Adrenal gland (tissue), 12 donors: ENCODE measurements around the gene VGLL4. TPM values are rescaled to one million over a fixed set of nuclear protein-coding genes. Genes with fewer than 3 reads are reported as not detected.

Source experiments
- DNase-seq, 7 donors: peaks; one replicate each; pipeline ENCODE4 v3.0.0-alpha.2; 2019 to 2020
- H3K27ac ChIP-seq, 5 donors: fragments of 200-600 bp; sonication (generic) in 4 of 5; 1 replicate in 3 of 5; 2 replicates in 2 of 5; pipeline versions ENCODE4 v1.5.1 to v1.8.0; 2016 to 2020; ENCODE audit warnings: mild to moderate bottlenecking in 1 of 5
- H3K27me3 ChIP-seq: fragments of 200-600 bp; 2 replicates; pipeline ENCODE4 v1.8.0; 2021
- H3K36me3 ChIP-seq, 2 donors: fragments of 200-600 bp; replicated peaks in 1 of 2; 1 replicate in 1 of 2; 2 replicates in 1 of 2; pipeline versions ENCODE4 v1.5.1 to v1.8.0; 2018 to 2022
- H3K4me1 ChIP-seq, 2 donors: fragments of 200-600 bp; replicated peaks in 1 of 2; 1 replicate in 1 of 2; 2 replicates in 1 of 2; pipeline versions ENCODE4 v1.5.1 to v1.8.0; 2018 to 2021
- H3K4me3 ChIP-seq, 4 donors: fragments of 200-600 bp; sonication (generic) in 3 of 4; one replicate each; pipeline ENCODE4 v1.5.1; 2016 to 2018
- H3K9me3 ChIP-seq, 3 donors: fragments of 200-600 bp; sonication (generic) in 1 of 3; replicated peaks in 1 of 3; 1 replicate in 2 of 3; 2 replicates in 1 of 3; pipeline versions ENCODE4 v1.5.1 to v1.8.0; 2016 to 2021
- CTCF ChIP-seq, 6 experiments: fragments of 450-650 bp in 4 of 6; fragments of 200-600 bp in 2 of 6; sonication (generic) in 1 of 6; IDR thresholded peaks; 1 replicate in 5 of 6; 2 replicates in 1 of 6; pipeline versions ENCODE4 v1.5.1 to v1.8.0; 2016 to 2021; ENCODE audit warnings: antibody characterized with exemption in 6 of 6, mild to moderate bottlenecking in 2 of 6, moderate library complexity in 1 of 6
- POLR2A ChIP-seq, 2 donors: fragments of 450-650 bp; IDR thresholded peaks; one replicate each; pipeline ENCODE4 v1.6.1; 2017; ENCODE audit warnings: antibody characterized with exemption in 2 of 2, mild to moderate bottlenecking in 2 of 2, moderate library complexity in 1 of 2
- WGBS, 4 donors: extraction: QIAGEN DNeasy Blood & Tissue Kit in 2 of 4; methylation state at CpG; one replicate each; pipeline versions ENCODE4 v1.1.5 to v1.1.7; 2013 to 2017; 5-methylcytosine and 5-hydroxymethylcytosine counted together
- intact Hi-C, 2 donors: fragments of 100-400 bp; cut with DNase I; formaldehyde crosslinking; loops; one replicate each; pipeline versions ENCODE4 v1.14.1 to v1.15.0; 2022 to 2023
- polyA plus RNA-seq, 3 donors: library from polyadenylated mRNA; stranded (reverse); fragments of 200-250 nt in 2 of 3; fragments of 350-450 nt in 1 of 3; fragmentation: Illumina TruSeq in 1 of 3; extraction: RNeasy Lipid Tissue Mini Kit (QIAGEN cat#74804) in 1 of 3; gene quantifications; one replicate each; pipeline ENCODE4 v1.2.3, GENCODE V29; 2013 to 2014
- total RNA-seq, 9 donors: library from RNA; depleted of rRNA in 4 of 9; stranded (reverse); fragments of >200 nt in 4 of 9; fragments of 120-200 nt in 1 of 9; fragmentation: NEBNext Ultra II Directional in 1 of 9; extraction: Animal tissue kit (Norgen Biotek cat#: 25700) in 1 of 9; gene quantifications; one replicate each; pipeline versions ENCODE4 v1.1.0 to v1.2.4, GENCODE V29; 2013 to 2023
- donor health status: healthy with polysubstance abuse.
- donor health status: Bipolar disorder and iron deficiency.
- donor health status: DM: yes; HTN: yes; CAD: no.
- donor health status: DM: no; HTN: no; CAD: no.
- donor health status: DM: no; HTN: no; CAD: no.
- donor health status: DM: yes; HTN: yes; CAD: no.

The VGLL4 gene
- total and polyA plus RNA-seq, 12 donors: 38.3 to 153 (median 86.4) TPM

DNA sequence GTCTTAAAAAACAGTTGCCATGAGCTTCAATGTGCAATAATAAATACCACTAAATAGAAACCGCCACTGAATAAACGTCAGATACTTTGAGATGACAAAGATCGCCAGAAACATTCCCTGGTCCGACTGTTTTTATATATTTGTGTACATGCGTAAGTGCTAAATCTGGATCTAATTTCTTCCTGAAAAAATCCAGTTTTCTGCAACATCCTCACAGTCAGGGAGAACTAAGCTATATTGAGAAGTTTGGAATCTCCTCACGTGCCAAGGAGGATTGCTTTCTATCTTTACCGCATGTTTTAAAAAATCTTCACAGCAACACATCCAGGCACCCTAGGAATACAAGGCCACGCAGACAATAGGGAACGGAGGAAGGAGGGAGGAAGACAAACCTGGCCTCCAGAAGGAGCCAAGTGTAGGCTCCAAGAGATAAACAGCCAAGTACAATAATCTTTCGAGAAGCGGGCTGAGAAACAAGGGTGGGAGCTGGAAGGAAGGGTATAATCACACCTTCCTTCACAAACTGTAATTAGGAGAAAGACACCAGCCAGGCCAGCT, 5.7 kb downstream of the VGLL4 start:
- H3K9me3 ChIP-seq: no peaks in the 10 kb centered on the region
- intact Hi-C loops: no loop called here
- TF ChIP-seq CTCF (IDR thresholded peaks at IDR 0.05) (no peak), POLR2A (IDR thresholded peaks at IDR 0.05) (no peak)
- H3K4me3 ChIP-seq: peak overlapping the region in 1 of 4 donors; percentile 37
- no peaks in the 10 kb centered on the region for H3K27me3 ChIP-seq
- no peak for DNase-seq
- WGBS, 4 donors: 15 to 25% (median 24%) methylated on average over 11 of the region's 11 CpGs
- peaks cover 59 to 85% of the 10 kb centered on the region in 2 donors for H3K4me1 ChIP-seq
- H3K36me3 ChIP-seq: no peaks in the 10 kb centered on the region
- peak overlapping the region in 4 of 5 donors; percentile 4 to 94 (median 69) for H3K27ac ChIP-seq

DNA sequence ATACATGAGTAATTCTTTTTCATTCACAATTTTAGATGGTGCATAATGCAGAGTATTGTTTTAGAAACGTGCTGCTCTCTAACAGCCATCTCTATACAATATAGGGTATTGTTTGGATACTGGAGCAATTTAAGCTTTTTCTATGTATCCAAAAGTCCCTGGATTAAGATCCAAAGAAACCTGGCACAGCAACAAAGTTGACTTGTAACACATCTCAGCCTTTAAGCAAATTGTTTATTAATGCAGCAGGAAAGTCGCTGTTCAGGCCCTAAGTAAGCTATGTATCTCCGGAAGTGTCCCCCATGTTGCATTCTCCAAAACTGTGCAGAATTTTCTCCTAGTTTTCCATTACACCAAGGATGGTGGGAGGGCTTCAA, 7.3 kb downstream of the VGLL4 start:
- Histone ChIP-seq H3K9me3 (no peaks in the 10 kb centered on the region), H3K4me3 (no peak overlapping the region), H3K27me3 (no peaks in the 10 kb centered on the region), H3K4me1 (peaks cover 74 to 100% of the 10 kb centered on the region in 2 donors), H3K27ac (no peak overlapping the region), H3K36me3 (no peaks in the 10 kb centered on the region)
- intact Hi-C loops: no loop called here
- WGBS, 4 donors: 66 to 78% (median 70%) methylated on average over 3 of the region's 3 CpGs
- TF ChIP-seq POLR2A (IDR thresholded peaks at IDR 0.05): no peak
- TF ChIP-seq CTCF (IDR thresholded peaks at IDR 0.05): no peak
- DNase-seq: no peak

DNA sequence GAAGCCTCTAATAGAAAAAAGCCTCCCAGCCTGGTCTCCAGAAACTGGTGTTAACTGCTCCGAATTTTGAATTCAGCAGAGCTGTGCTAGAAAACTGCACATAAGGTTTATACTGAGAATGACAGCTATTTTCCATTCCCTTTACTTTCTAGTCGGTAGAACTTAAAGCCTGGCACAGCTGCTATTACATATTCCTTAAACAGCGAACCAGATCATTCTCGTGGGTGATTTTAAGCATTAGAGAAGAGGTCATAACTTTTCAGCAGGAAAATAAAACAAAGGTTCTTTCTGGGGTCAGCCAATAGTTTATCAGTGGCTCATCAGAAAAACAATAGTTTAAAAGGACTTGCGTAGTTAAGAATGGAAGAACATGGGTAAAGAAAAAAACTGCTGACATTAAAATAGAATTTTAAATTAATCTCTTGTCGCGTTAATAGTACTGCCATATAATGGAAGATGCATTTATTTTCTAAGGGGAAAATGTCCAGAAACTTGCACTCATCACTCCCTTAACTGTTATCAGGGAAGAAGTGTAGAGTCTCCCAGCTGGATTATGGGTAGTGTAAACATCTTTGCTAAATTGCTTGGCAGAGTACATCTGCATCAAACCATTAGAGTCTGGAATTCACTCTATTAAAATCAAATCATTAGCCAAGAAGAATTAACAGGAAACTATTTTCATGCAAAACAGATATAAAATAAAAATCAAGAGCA, 7.9 kb downstream of the VGLL4 start:
- DNase-seq: no peak
- Histone ChIP-seq H3K9me3 (no peaks in the 10 kb centered on the region), H3K36me3 (no peaks in the 10 kb centered on the region), H3K4me1 (peaks cover 70 to 100% of the 10 kb centered on the region in 2 donors), H3K27ac (peak overlapping the region in 4 of 5 donors; percentile 12 to 60 (median 50)), H3K4me3 (peak overlapping the region in 1 of 4 donors; percentile 18), H3K27me3 (no peaks in the 10 kb centered on the region)
- 27 to 32% (median 31%) methylated on average over 7 of the region's 7 CpGs for WGBS, 4 donors
- intact Hi-C loops: no loop called here
- TF ChIP-seq CTCF (IDR thresholded peaks at IDR 0.05): no peak
- no peak for TF ChIP-seq POLR2A (IDR thresholded peaks at IDR 0.05)

GRCh38 chr3:11634974-11635612, 8.6 kb downstream of the VGLL4 start:
- Histone ChIP-seq H3K27me3 (no peaks in the 10 kb centered on the region), H3K4me3 (peak overlapping the region in 1 of 4 donors; percentile 18), H3K4me1 (peaks cover 68 to 100% of the 10 kb centered on the region in 2 donors), H3K36me3 (no peaks in the 10 kb centered on the region), H3K27ac (peak overlapping the region in 4 of 5 donors; percentile 12 to 60 (median 50)), H3K9me3 (no peaks in the 10 kb centered on the region)
- DNase-seq: no peak
- 28 to 45% (median 35%) methylated on average over 4 of the region's 4 CpGs for WGBS, 4 donors
- no peak for TF ChIP-seq CTCF (IDR thresholded peaks at IDR 0.05)
- TF ChIP-seq POLR2A (IDR thresholded peaks at IDR 0.05): no peak
- intact Hi-C loops: no loop called here
